GM21576 (cell line): ENCODE data around the gene C17orf100.

Experiments
- ATAC-seq: cut with Tn5 transposase; IDR thresholded peaks from one replicate; pipeline ENCODE4 v1.9.1; 2021; ENCODE audit warnings: mild to moderate bottlenecking, moderate library complexity; ENCODE audit not compliant: unreplicated experiment

C17orf100 gene

DNA sequence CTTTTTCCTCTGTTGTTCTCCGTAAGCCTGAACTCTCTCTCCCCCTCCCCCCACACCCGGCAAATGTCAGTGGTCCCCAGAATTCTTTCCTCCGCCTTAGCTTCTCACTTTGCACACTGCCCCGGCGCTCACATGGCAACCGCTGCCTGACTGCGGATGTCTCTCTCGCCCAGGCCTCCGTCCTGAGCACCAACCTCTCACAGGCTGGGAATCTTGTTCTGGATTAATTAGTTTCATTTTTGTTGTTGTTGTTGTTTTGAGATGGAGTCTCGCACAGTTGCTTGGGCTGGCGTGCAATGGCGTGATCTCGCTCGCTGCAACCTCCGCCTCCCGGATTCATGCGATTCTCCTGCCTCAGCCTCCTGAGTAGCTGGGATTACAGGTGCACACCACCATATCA is 16.7 kb downstream of the C17orf100 start:
- ATAC-seq: no peak

DNA sequence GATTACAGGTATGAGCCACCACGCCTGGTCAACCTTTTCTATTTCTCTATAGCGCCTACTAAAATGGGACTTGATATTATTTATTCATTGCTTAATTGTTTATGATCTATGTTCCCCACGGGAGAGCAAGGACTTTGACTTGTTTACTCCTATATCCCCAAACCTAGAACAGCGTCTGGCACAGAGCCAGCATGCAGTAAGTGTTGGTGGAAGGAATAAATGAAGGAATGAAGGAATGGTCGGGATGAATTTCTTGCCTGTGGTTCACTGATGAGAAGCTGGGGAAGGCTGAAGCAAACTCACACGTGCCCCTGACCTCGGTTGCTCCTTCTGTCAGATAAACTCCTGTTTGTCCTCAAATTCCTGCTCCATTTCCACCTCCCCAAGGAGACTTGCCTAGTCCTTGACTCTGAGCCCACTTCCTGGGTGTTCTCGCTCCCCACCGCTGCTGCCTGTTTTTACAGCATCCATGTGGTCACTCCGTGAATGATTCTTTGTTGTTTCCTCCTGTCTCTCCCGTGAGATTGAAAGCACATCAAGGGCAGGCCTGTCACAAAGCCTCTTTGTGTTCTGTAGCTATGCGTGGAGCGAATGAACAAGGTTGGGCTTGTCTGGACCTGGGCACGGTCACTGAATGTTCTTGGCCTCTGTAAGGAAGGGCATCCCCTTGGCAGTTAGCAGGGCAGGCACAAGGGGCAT is 17.3 kb downstream of the C17orf100 start:
- no peak for ATAC-seq

GRCh38 chr17:6669479-6670212 is 18.1 kb downstream of the C17orf100 start:
- no peak for ATAC-seq

- ATAC-seq: no peak
Measured at GRCh38 chr17:6670571-6670970, 19.0 kb downstream of the C17orf100 start.

DNA sequence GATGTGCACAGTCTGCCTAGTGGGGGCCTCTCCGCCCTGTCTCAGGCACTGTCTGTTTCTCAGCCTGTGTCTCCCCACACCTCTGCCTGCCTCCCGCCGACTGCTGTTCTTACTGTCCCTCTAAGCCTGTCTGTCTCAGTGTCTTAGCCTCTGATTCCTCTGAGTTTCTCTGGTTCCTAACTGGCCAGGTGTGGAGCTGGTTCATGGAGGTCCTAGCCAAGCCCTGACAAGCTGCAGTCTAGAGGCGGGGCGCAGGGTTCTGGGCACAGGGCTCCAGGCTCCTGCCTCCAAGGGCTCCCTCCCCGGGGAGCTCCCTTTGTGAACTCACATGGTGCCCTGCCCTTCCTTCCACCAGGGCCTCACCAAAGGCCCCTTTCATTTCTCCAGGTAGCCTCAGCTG is 19.4 kb downstream of the C17orf100 start:
- no peak for ATAC-seq

DNA sequence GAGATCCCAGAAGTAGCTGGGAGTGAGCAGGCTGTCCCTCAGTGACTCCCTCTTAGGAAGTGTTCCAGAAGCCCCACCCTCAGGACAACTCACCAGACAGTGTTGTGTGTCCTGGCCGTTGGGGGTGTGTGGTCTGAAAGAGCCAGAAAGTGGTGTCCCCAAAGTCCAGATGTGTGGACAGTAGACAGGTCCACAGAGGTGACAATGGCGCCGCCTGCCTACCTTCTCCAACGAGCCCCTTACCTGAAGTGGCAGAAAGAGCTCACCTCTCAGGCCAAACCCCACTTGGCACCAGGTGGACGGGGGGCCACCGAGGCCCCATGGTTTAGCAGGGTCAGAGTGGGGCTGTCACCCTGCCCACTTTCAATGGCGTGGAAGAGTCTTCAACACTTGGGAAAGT is 19.9 kb downstream of the C17orf100 start:
- ATAC-seq: no peak

GRCh38 chr17:6674586-6674985 is 23.0 kb downstream of the C17orf100 start:
- ATAC-seq: no peak

GRCh38 chr17:6675201-6675825 is 23.8 kb downstream of the C17orf100 start:
- no peak for ATAC-seq

- ATAC-seq: no peak
Measured at GRCh38 chr17:6676802-6677157, 25.2 kb downstream of the C17orf100 start.

- ATAC-seq: no peak
Measured at GRCh38 chr17:6677158-6677831, 25.7 kb downstream of the C17orf100 start.

- no peak for ATAC-seq
Measured at GRCh38 chr17:6677946-6678345, 26.4 kb downstream of the C17orf100 start.

GRCh38 chr17:6679241-6679640 is 27.7 kb downstream of the C17orf100 start:
- no peak for ATAC-seq

DNA sequence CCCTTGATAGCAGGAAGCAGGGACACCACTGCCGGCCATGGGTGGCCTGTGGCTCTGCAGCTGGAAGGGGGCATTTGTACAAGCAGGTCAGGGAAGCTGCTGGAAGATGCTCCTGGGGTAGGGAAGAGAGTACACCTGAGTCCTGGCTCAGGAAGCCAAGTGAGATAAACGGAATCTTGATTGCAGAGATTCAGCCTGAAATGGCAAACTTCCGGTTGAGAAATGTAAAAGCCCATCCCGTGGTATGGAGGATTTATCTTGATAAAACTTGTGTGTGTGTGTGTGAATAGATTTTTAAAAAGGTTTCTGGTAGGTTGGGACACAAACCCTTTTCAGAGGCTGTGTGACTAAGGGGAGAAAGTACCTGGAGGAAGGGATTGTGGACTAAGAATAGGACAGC is 29.6 kb downstream of the C17orf100 start:
- ATAC-seq: no peak

- ATAC-seq: no peak
Measured at GRCh38 chr17:6681671-6682070, 30.1 kb downstream of the C17orf100 start.

DNA sequence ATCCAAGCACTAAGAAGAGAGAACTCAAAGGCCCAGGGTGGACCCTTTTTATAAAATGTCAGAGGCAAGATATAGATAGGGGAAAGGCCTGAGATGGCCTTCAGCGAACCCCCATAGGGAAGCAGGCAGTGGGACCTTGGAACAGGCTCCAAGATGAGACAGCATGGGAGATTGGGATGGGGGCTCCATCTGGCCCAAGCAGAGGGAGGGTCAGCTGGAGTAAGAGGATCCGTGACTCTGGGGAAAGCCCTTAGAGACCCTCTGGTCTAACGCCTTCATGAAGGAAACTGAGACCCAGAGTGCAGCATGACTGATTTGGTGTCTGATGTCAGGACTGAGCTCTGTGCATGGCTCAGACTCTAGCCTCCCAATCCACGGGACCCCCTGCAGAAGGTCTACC is 30.8 kb downstream of the C17orf100 start:
- no peak for ATAC-seq

DNA sequence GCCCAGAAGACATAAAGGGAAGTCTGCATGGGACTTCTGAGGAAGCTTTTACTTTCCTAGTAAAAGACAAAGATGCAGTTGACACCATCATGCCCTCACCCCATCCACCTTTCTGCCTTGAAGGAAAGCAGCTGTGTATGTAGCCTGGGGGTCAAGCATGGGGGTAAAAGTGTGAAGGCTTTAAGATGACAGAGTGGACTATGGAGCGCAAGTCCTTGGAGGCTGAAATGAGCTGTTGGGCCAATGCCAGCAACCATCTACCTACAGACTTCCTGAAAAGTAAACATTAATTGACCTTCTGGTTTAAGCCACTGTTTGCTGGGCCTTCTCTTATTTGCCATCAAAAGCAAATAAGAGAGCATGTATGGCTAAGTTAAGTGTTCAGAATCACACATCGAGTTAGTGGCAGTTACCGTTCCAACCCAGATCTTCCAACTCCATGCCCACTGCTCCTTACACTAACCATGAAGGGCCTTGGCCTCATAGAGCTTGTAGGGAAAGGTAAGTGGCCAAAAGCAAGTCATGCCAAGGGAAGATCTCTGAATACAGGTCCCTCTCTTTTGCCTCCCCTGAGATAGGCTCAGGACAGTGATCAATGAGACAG is 31.6 kb downstream of the C17orf100 start:
- ATAC-seq: no peak

DNA sequence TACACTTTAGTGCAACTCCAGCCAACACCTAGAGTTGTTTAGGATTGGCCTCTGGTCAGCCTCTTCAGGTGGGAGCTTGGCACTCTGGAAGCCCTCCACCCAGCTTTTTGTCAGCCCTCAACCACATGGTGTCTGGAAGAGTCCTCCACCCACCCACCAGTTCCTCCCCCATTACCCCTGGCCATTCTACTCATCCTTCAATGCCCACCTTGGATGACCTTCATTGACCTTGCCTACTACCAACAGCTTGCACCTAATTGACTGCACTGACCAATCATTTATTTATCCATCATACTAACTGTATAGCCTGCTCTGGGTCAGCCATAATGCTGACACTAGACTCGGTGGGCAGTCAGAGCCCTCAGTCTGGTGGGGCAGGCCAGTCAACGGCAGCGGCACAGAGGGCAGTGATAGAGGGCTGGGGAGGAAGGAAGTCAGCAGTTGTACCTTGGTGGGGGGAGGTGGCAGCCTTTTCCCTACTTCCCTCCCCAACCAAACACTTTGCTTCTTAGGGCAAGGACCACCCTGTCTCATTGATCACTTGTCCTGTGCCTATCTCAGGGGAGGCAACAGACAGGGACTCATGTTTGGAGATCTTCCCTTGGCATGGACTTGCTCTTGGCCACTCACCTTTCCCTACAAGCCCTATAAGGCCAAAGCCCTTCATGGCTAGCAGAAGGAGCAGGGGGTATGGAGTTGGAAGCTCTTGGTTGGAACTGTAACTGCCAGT is 32.3 kb downstream of the C17orf100 start:
- no peak for ATAC-seq

DNA sequence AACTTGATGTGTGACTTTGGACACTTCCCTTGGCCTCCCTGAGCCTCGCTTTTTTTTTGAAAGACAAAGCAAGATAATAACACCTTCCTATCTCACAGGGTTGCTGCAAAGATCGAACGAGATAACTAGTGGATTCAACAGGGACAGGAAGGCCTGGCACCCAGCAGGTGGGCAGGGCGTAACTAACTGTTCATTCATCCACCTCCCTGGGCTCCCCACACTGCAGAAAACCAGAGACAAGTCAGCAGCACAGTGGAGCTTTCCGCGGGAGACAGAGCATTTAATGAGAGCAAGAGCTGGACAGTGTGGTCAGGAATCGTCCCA is 32.9 kb downstream of the C17orf100 start:
- no peak for ATAC-seq

- no peak for ATAC-seq
Measured at GRCh38 chr17:6684881-6685767, 33.6 kb downstream of the C17orf100 start.

- no peak for ATAC-seq
Measured at GRCh38 chr17:6686026-6686425, 34.5 kb downstream of the C17orf100 start.
